Measurements from ENCODE around the gene OOSP1.

DNA sequence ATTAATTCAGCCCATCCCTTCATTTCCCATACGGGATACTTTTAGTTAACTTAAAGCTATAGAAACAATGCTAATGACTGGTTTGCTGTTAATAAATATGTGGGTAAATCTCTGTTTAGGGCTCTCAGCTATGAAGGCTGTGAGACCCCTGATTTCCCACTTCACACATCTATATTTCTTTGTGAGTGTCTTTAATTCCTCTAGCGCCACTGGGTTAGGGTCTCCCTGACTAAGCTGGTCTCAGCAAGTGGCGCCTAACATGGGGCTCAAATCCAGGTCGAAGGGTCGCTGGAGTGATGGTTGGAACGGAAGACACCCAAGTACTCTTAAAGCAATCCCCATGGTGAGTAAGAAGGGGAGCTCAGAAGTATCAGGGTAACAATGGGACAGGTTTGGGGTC, 14.4 kb upstream of the OOSP1 start:
- TF ChIP-seq, protein P1, sequence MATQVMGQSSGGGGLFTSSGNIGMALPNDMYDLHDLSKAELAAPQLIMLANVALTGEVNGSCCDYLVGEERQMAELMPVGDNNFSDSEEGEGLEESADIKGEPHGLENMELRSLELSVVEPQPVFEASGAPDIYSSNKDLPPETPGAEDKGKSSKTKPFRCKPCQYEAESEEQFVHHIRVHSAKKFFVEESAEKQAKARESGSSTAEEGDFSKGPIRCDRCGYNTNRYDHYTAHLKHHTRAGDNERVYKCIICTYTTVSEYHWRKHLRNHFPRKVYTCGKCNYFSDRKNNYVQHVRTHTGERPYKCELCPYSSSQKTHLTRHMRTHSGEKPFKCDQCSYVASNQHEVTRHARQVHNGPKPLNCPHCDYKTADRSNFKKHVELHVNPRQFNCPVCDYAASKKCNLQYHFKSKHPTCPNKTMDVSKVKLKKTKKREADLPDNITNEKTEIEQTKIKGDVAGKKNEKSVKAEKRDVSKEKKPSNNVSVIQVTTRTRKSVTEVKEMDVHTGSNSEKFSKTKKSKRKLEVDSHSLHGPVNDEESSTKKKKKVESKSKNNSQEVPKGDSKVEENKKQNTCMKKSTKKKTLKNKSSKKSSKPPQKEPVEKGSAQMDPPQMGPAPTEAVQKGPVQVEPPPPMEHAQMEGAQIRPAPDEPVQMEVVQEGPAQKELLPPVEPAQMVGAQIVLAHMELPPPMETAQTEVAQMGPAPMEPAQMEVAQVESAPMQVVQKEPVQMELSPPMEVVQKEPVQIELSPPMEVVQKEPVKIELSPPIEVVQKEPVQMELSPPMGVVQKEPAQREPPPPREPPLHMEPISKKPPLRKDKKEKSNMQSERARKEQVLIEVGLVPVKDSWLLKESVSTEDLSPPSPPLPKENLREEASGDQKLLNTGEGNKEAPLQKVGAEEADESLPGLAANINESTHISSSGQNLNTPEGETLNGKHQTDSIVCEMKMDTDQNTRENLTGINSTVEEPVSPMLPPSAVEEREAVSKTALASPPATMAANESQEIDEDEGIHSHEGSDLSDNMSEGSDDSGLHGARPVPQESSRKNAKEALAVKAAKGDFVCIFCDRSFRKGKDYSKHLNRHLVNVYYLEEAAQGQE (IDR thresholded peaks at IDR 0.05; ENCODE audit: insufficient read depth in 1 of 2, low read depth in 2 of 2, low read length in 1 of 2), result no peak
- TF ChIP-seq POLR2AphosphoS5 (IDR thresholded peaks at IDR 0.05; ENCODE audit: low read depth, low read length) (no peak), TCF7L2 (IDR thresholded peaks at IDR 0.05; ENCODE audit: low read depth, low read length) (no peak)
- TF ChIP-seq, protein P2, sequence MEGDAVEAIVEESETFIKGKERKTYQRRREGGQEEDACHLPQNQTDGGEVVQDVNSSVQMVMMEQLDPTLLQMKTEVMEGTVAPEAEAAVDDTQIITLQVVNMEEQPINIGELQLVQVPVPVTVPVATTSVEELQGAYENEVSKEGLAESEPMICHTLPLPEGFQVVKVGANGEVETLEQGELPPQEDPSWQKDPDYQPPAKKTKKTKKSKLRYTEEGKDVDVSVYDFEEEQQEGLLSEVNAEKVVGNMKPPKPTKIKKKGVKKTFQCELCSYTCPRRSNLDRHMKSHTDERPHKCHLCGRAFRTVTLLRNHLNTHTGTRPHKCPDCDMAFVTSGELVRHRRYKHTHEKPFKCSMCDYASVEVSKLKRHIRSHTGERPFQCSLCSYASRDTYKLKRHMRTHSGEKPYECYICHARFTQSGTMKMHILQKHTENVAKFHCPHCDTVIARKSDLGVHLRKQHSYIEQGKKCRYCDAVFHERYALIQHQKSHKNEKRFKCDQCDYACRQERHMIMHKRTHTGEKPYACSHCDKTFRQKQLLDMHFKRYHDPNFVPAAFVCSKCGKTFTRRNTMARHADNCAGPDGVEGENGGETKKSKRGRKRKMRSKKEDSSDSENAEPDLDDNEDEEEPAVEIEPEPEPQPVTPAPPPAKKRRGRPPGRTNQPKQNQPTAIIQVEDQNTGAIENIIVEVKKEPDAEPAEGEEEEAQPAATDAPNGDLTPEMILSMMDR (IDR thresholded peaks at IDR 0.05), result no peak
